Ishikawa (cell line): ENCODE data around the gene CES4A.

Experiments used
- CEBPB ChIP-seq: IDR thresholded peaks from 2 replicates; pipeline ENCODE4 v1.6.1; 2012
- EGR1 ChIP-seq: IDR thresholded peaks from 2 replicates; pipeline ENCODE4 v1.6.1; 2012
- EP300 ChIP-seq: IDR thresholded peaks from 2 replicates; pipeline ENCODE4 v1.6.1; 2012; ENCODE audit warnings: borderline replicate concordance
- FOXM1 ChIP-seq: IDR thresholded peaks from 2 replicates; pipeline ENCODE4 v1.6.1; 2012; ENCODE audit warnings: low read depth, borderline replicate concordance
- RAD21 ChIP-seq: IDR thresholded peaks from 2 replicates; pipeline ENCODE4 v1.6.1; 2012; ENCODE audit warnings: low read depth
- TEAD4 ChIP-seq: IDR thresholded peaks from 2 replicates; pipeline ENCODE4 v1.6.1; 2012
- TF ChIP-seq, protein P1 (sequence below): IDR thresholded peaks from 2 replicates; pipeline ENCODE4 v1.6.1; 2012

DNA sequence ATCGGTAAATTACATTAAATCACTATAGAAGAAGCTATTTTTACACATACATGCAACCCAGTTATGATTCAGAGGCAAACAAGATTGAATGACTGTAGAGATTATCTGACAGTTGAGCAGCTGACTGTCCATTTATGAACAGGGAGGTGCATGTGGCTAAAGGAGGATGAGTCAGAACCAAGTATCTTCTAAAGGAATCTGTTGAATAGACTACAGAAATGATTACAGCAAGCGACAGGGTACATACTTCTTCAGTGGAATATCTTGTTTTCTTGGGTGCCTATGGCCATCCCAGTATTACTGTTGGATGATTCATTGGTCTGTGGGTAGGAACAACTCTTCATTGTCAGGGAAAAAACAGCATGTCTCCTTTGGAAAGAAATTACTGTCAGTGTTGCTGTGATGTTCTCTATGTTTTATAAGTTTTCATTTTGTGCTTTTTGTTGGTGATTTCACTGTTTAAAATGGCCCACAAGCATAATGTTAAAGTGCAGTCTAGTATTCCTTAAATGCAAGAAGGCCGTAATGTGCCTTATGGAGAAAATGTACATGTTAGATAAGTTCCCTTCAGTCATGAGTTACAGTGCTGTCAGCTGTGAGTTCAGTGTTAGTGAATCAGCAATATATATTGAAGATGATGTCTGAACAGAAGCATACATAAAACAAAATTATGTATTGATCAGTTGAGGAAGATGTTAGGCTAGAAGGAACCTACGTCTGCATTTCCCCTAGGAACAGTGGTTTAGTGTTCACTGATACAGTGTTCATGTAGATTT is 67.5 kb downstream of the CES4A start:
- no peak for TF ChIP-seq CEBPB
- no peak for TF ChIP-seq FOXM1
- no peak for TF ChIP-seq RAD21
- TF ChIP-seq EGR1: no peak
- TF ChIP-seq EP300: no peak
- TF ChIP-seq, protein P1, sequence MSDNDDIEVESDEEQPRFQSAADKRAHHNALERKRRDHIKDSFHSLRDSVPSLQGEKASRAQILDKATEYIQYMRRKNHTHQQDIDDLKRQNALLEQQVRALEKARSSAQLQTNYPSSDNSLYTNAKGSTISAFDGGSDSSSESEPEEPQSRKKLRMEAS: no peak
- TF ChIP-seq TEAD4: no peak
